Measurements from ENCODE around the gene MAGIX. TPM values are rescaled to one million over a fixed set of nuclear protein-coding genes. Genes with fewer than 3 reads are reported as not detected.

MAGIX gene
- 1.3 and 1.6 TPM in 2 replicates for total RNA-seq

GRCh38 chrX:49162620-49163019, at the start of gene MAGIX:
Gene MAGIX (plus strand): TSS chrX:49162758. CDS start chrX:49162890, 132 bp downstream.

GRCh38 chrX:49171752-49172279, 9.3 kb downstream of the MAGIX start, which contains the start of gene PLP2:
Gene PLP2 (plus strand): TSS chrX:49171898. CDS start chrX:49172001, 103 bp downstream.

GRCh38 chrX:49186125-49187027, 23.8 kb downstream of the MAGIX start, which contains the start of gene PRICKLE3:
Gene PRICKLE3 (minus strand): TSS chrX:49186373. CDS start chrX:49186297, 76 bp downstream.

GRCh38 chrX:49199906-49200771, 37.6 kb downstream of the MAGIX start, which contains the start of gene SYP:
Gene SYP (minus strand): TSS chrX:49200193. CDS start chrX:49200186, 7 bp downstream.

Other genes with a start within 250 kb of the MAGIX start
- 2.7 and 3.3 TPM in 2 replicates for gene PIM2, start 243.7 kb upstream of the MAGIX start, total RNA-seq
- 33.1 and 33.4 TPM in 2 replicates for gene OTUD5, start 205.2 kb upstream of the MAGIX start, total RNA-seq
- gene KCND1, start 190.9 kb upstream of the MAGIX start, total RNA-seq: 0.56 and 0.79 TPM in 2 replicates
- gene GRIPAP1, start 160.5 kb upstream of the MAGIX start, total RNA-seq: 27.2 and 39.0 TPM in 2 replicates
- 27.1 and 27.5 TPM in 2 replicates for gene TFE3, start 119.4 kb upstream of the MAGIX start, total RNA-seq
- 0.25 and 0.26 TPM in 2 replicates for gene CCDC120, start 103.8 kb upstream of the MAGIX start, total RNA-seq
- 6.5 and 8.0 TPM in 2 replicates for gene PRAF2, start 88.8 kb upstream of the MAGIX start, total RNA-seq
- 60.1 and 68.4 TPM in 2 replicates for gene WDR45, start 82.9 kb upstream of the MAGIX start, total RNA-seq
- gene GPKOW, start 39.0 kb upstream of the MAGIX start, total RNA-seq: 21.3 and 22.7 TPM in 2 replicates
- gene PLP2, start 9.1 kb downstream of the MAGIX start, total RNA-seq: 24.6 and 28.7 TPM in 2 replicates
- gene PRICKLE3, start 23.6 kb downstream of the MAGIX start, total RNA-seq: 5.2 and 6.0 TPM in 2 replicates
- 0.66 and 0.75 TPM in 2 replicates for gene SYP, start 37.4 kb downstream of the MAGIX start, total RNA-seq
- gene CACNA1F, start 70.6 kb downstream of the MAGIX start, total RNA-seq: not detected in 2 replicates
- 7.3 and 8.4 TPM in 2 replicates for gene CCDC22, start 72.7 kb downstream of the MAGIX start, total RNA-seq
- not detected in 2 replicates for gene FOXP3, start 102.0 kb downstream of the MAGIX start, total RNA-seq
- gene PPP1R3F, start 107.0 kb downstream of the MAGIX start, total RNA-seq: 2.9 and 4.8 TPM in 2 replicates
- not detected in 2 replicates for gene GAGE10, start 140.9 kb downstream of the MAGIX start, total RNA-seq
- gene GAGE12J, start 159.3 kb downstream of the MAGIX start, total RNA-seq: not detected in 2 replicates
- gene GAGE13, start 168.8 kb downstream of the MAGIX start, total RNA-seq: not detected in 2 replicates

All from aortic smooth muscle cell (primary cell).